ELR (cell line): ENCODE results near the gene DCAF15.

Experiments used
- DNase-seq: peaks from one replicate; pipeline ENCODE4 v3.0.0-alpha.2; 2015; ENCODE audit warnings: low read depth

DCAF15 gene

DNA sequence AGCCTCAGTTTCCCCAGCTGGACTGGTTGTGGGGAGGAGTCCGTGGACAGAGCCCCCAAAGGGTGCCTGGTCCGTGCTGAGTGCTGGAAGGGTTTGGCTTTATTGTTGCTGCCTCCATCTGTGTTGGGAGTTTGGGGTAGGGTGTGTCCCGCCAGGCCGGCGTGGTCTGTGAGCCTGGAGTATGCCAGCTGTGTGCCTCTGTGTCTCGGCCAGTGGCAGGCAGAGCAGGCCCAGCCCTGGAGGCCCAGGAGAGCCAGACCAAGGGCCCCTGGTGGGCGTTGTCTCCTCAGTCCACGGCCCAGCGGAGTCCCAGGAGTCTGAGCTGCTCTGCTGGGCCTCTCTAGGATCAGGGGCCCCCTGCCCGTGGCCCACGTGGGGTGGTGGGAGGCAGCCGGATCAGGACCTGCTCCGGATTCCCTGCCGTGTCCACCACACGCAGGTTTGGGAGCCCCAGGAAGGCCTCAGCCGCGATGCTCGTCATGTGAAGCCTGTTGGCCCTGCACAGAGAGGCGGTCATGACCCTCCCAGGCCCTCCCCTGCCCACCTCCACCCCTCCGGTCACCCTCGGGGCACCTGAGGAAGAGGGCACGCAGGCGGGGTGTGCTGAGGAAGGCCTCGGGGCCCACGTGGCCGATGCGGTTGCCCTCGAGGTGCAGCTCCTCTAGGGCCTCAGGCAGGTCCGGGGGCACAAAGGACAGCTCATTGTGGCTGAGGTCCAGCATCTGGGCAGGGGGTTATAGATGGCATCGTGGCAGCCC lies 20.7 kb upstream of the DCAF15 start:
- no peak for DNase-seq

DNA sequence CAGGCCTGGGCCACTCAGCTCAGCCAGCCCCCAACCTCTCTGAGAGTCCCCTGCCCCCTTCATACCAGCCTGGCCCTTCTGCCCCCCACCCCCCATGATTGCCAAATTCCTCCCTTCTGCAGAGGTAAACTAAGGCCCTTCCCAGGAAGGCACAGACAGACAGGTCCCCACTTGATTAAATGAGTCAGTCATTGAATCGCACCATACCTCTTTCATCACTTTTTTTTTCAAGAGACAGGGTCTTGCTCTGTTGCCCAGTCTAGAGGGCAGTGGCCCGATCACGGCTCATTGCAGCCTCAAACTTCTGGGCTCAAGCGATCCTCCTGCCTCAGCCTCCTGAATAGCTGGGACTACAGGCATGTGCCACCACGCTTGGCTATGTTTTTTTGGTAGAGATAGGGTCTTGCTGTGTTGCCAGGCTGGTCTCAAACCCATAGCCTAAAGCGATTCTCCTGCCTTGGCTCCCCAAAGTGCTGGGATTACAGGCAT lies 20.1 kb upstream of the DCAF15 start:
- no peak for DNase-seq

DNA sequence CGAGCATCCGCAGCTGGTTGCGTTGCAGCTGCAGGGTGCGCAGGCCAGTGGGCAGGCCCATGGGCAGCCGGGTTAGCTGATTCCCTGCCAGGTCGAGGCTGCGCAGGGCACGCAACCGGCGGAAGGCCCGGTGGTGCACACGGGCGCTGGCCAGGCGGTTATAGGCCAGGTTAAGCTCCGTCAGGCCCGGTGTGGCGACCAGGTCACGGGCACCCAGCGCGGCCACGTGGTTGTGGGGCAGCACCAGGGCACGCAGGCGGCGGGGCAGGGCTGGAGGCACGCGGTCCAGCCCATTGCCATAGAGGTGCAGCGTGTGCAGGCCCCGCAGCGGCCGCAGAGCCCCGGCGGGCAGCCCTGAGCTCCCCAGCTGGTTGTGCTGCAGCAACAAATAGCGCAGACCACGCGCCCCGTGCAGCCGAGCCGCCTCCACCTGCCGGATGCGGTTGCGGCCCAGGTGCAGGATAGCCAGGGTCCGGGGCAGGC lies 19.4 kb upstream of the DCAF15 start:
- no peak for DNase-seq

DNA sequence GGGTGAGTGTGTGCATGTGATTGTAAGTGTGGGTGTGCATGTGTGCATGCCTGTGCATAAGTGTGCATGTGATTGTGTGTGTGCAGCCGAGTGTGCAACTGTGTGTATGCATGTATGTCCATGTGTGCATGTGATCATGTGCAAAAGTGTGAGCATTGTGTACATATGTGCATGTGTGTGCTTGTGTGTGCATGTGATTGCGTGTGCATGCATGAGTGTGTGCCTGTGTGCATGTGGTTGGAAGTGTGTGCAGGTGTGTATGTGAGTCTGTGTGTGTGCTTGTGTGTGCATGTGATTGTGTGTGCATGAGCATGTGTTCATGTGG lies 17.6 kb upstream of the DCAF15 start:
- no peak for DNase-seq

DNA sequence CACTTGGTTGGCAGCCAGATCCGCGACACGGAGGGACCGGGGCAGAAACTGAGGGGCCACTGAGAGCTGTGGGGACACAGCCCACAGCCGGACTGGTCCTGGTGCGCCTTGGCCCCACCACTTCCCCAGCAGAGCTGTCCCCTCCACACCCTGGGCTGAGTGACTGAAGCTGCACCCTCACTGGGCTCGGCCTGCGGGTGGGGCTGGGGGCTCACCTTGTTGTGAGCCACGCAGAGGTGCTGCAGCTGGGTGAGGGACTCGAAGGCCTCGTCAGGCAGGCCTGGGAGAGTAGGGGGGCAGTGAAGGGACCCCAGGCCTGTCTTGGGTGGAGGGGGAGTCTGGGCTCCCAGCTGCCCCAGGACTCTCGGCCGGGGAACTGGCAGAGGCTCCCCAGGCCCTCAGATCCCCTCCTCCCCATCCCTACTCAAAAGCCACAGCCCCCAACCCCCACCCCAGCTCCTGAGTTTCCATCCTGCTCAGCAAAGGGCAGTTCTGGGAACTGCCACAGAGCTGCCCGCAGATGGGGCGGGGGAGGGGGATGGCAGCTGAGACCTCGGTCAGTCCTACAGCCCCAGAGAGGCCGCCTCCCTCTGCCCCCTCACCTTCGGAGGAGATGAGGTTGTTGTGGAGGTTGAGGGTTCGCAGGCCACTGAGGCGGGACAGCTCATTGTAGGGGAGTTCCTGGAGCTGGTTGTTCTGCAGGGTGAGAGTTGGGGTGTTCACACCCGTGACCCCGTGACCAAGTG lies 16.4 kb upstream of the DCAF15 start:
- DNase-seq = no peak

DNA sequence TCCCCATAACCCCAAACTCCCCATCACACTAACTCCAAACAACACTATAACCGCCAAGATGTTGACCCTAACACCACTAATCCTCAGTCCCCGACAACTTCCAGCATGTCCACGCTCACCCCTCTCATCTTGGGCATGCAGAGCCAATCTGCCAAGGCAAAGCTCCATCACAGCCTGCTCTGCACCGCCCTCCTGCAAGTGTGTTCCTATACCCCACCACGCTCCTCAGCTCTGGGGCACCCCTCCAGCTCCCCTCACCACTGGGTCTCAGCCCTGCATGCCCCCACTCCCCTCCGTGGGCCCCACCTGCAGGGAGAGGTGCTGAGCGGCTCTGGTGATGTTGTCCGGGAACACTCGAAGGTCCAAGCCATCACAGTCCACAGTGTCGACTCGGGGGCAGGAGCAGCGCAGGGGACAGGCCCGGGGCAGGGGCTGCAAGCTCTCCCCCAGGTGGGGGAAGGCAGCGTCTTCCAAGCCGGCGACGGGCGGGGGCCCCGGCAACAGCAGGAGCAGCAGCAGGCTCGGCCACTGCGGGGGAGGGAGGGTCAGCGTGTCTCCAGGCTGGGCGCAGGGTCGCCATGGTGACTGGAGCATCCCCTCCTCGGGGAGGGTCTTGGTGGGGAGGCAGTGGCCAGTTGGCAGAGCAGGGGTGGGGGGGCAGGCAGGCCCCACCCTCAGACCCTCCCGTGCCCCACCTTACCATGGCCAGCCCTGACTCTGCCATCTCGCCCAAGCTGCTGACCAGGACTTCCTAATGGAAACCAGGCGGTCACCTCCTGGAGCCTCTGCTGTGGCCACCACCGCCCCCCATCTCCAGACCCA lies 14.6 kb upstream of the DCAF15 start:
- DNase-seq = peak; percentile 17

DNA sequence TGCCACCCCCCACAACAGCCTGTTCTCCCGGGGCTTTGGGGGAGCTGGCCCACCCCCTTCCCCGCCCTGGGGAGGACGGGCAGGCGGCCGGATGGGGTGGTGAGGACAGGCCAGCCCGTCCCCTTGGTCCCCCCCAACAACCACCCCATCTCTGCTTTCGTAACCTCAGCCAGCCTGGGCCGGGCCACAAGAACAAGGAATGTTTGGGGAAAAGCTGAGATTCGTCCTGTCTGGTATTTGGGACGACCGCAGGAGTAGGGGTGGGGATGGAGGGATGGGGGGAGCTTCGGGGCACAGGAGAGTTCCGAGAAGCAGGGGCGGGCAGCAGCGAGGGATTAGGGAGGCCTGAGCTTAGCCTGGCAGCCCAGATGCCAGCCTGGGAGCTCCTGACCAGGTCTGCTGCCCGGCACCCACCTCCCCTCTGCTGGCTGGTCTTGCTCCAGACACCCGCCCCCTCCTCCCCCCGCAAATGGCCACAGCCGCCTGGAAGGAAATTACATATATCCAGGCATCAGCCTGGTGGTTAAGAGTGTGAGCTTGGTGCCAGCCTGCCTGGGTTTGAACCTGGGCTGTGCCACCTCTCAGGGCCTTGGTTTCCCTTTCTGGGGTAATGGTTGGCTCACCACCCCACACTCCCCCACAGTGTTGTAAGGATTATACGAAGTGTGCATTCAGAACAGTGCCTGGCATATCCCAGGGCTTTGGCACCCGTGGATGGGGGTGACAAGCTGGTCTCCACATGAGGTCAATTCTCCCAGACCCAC lies 13.8 kb upstream of the DCAF15 start, which contains the start of gene PODNL1:
Gene PODNL1, minus strand, starts transcription at position 117 of the 764 bp plus-strand sequence. CDS start 236 bp downstream, outside the sequence.
- peak; percentile 49 for DNase-seq

DNA sequence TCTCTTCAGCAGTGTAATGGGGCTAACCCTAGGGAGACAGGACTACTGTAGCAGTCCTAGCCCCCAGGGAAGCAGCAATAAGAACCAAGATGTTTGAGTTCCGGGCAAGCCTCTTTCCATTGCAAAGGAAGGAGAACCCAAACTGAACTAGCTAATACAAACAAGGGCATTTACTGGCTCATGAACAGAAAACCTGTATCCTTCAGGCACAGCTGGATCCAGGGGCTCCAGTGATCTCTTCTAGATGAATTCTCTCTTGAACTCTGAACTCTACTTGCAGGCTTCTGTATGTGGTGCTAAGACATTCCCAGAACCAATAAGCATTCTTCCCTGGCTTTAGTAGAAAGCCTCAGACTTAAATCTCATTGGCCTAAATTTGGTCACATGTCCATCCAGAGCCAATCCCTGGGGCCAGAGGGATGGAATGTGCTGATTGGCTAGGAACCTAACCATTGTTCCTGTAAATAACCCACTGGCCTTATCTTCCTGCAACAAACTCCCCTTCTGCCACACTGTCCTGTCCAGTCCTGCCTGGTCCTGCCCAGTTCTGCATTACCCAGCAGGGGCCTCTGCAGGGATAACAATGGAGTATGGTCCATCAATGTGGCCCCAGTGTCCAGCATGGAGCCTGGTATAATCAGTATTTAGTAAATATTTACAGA lies 10.2 kb upstream of the DCAF15 start:
- peak; percentile 22 for DNase-seq

DNA sequence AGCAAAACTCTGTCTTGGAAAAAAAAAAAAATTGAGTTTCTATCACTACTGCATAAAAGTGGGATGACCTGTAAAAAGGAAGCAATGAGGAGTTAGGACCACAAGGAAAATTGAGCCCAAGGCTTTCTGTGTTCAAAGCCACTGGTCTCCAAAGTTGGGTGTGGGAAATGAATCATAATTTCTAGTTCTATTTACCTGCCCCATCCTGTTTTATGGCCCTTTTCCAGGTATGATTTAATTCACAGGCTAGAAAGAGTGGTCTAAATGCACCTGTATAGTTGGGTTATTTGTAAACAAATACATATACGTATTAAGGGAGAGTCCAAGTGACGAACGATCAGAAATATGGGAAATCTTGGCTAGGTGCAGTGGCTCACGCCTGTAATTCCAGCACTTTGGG lies 5.9 kb upstream of the DCAF15 start:
- no peak for DNase-seq

DNA sequence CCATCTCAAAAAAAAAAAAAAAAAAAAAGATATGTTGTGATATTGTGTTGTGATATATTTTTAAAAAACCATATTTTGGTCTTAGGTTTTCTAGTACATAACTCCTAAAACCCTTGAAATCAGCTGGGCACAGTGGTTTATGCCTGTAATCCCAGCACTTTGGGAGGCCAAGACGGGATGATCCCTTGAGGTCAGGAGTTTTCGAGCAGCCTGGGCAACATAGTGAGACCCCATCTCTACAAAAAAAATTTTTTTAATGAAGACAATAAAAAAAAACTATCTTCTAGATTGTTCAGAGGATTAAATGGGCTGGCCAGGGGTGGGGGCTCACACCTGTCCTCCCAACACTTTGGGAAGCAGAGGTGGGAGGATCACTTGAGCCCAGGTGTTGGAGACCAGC lies 1.3 kb upstream of the DCAF15 start:
- DNase-seq = no peak

DNA sequence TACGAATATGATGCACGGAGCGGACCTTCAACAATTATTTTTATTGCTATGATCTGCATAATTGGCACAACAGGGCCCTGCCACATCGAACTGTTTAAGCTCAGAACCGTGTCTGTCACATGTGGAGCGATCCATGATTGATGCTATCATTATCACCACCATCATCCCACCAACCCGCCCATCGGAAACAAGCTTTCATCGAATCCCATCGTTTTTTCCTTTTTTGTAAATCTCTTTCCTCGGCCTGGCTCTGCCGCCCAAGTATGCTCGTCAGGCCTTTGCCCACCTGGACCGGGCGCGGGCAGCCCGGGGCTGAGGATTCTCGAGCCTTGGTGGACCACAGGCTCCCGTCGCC lies 533 bp upstream of the DCAF15 start:
- no peak for DNase-seq

DNA sequence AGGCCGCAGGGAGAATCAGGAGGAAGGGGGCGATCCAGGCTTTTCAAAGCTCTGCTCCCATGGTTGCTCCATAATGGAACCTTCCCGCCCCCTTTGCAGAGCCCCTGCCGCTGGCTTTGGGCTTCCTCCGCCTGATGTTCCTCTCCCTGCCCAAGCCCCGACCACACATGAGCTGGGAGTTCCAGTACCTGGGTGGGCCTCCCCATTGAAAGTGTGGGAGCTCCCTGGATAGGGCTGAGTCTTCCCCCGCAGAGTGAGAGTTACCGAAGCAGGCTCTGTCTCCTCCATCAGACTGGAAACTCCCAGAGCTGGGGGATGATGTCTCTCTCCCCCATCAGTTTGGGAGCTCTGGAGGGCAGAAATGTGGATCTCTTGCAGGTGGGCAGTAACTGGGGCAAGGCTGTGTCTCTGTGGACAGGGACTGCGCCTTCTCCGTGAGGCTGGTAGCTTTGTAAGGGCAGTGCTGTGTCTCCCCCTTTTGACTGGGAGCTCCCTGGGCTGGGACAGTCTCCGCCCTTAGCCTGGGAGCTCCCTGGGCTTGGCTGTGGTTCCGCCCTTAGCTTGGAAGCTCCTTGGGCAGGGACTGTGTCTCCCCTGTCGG lies 722 bp downstream of the DCAF15 start:
- DNase-seq = peak; percentile 73

DNA sequence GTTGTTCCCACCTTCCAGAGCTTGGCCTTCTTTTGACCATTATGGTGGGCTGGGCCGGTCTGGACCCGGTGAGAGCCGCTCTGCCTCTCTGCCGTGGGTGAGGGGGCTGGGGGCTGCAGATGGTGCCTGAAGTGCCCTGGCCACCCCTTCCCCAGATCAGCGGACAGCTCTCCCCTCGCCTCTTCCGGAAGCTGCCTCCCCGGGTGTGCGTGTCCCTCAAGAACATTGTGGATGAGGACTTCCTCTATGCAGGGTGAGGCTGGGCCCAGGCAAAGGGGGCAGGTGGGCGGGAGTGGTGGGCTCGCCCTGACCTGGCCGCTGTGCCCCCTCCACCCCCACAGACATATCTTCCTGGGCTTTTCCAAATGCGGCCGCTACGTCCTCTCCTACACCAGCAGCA lies 1.9 kb downstream of the DCAF15 start:
- no peak for DNase-seq

DNA sequence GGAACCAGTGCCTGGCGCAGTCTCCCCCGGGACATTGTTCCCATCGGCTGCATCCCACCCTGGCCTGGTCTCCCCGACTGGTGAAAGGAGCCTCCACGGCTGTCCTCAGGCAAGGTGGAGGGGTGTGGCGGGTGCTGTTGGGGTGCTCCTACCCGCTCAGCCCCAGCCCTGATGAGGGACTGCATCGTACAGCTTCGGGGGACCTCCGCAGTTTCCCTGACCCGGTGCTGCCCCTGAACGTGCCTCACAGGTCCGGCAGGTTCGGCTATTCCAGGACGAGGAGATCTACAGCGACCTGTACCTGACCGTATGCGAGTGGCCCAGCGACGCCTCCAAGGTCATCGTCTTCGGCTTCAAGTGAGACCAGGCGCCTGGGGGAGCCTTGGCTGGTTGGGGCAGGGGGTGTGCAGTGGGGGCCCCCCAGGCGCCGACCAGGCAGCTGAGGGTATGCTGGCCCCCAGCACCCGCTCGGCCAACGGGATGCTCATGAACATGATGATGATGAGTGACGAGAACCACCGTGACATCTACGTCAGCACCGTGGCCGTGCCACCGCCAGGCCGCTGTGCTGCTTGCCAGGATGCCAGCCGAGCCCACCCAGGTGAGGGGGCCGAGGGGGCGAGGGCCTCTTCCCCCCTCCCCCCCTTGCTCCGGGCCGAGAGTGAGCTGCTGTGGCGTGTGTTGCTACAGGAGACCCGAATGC lies 3.5 kb downstream of the DCAF15 start:
- no peak for DNase-seq

DNA sequence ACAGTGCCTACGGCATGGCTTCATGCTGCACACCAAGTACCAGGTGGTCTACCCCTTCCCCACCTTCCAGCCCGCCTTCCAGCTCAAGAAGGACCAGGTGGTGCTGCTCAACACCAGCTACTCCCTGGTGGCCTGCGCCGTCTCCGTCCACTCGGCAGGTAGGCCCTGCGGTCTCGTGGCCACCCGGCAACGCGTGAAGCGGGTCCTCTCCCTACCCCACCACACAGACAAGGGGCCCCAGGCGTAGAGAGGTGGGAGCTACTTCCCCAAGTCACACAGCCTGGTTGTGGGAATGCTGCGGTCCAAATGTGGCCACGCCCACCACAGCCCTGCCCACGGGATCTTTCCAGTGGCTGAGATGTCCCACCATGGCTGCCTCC lies 4.0 kb downstream of the DCAF15 start:
- DNase-seq = no peak

DNA sequence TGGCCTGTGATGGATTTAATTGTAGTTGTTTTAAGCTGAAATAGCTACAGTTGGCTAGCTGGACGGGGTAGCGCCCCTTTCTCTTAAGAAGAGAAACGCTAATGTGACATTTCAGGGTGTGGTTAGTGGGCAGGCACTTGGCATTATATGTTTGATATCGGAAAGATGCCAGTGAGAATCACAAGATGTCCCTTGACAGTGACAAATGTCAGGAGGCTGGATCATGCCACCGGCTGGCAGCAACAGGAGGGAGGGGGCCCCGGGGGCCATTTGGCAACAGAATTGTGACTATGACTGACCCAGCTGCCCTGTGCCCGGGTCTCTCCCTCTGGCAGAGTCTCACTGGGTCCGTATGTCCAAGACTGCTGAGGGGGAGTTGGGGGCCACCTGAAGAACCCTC lies 4.7 kb downstream of the DCAF15 start:
- DNase-seq = no peak

DNA sequence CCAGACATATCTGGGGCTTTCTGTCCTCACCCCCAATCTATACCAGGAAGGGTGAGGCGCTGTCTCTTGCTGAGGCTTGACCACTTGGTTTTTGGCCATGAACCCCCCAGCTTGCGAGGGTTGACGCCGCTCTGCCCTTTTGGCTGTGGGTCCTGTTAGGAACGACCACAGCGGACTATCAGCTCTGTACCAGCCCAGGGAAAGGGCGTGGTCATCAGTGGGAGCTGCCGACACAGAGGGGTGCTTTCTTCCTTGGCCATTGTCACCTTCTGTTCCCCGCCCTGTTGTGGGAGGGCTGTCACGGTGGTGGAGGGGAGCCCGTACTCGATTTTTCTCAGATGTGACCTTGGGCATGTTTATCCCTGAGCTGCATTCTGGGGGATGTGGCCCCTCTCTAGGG lies 5.7 kb downstream of the DCAF15 start:
- DNase-seq = no peak

DNA sequence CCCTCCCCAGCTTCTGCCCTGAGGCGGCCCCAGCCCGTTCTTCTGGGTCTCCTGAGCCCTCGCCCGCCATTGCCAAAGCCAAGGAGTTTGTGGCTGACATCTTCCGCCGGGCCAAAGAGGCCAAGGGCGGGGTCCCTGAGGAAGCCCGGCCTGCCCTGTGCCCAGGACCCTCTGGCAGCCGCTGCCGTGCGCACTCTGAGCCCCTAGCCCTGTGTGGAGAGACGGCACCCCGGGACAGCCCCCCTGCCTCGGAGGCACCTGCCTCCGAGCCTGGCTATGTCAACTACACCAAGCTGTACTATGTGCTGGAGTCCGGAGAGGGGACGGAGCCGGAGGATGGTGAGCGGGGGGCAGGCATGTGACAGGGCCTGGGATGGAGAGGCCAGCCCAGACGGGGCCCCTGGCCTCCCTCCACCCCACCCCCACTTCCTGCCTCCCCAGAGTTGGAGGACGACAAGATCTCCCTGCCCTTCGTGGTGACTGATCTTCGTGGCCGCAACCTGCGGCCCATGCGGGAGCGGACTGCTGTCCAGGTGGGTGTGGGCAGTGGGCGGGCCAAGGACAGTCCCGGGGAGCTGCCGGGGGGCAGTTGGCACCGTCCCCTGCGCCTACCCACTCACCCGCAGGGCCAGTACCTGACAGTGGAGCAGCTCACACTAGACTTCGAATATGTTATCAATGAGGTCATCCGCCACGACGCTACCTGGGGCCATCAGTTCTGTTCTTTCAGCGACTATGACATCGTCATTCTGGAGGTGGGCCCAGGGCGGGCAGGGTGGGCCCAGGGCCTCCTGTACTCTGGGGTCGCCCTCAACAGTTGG lies 7.0 kb downstream of the DCAF15 start:
- no peak for DNase-seq
